Hindlimb muscle (tissue), 1 donor: Measurements from ENCODE around the gene NABP2. TPM values are rescaled to one million over a fixed set of nuclear protein-coding genes. Genes with fewer than 3 reads are reported as not detected.
"Not testable (repeated sequence)": the region's sequence is repeated elsewhere in the genome, so short reads cannot be mapped to it uniquely, and the experiment has no call there.

Source experiments
- DNase-seq: peaks from one replicate; pipeline ENCODE4 v3.0.0-alpha.2; 2013
- polyA plus RNA-seq: library from polyadenylated mRNA; unstranded; fragments of 120-200 nt; gene quantifications from one replicate; pipeline ENCODE4 v1.2.1, GENCODE V29; 2013; ENCODE audit not compliant: insufficient read length

The NABP2 gene
- 17.4 TPM for polyA plus RNA-seq

DNA sequence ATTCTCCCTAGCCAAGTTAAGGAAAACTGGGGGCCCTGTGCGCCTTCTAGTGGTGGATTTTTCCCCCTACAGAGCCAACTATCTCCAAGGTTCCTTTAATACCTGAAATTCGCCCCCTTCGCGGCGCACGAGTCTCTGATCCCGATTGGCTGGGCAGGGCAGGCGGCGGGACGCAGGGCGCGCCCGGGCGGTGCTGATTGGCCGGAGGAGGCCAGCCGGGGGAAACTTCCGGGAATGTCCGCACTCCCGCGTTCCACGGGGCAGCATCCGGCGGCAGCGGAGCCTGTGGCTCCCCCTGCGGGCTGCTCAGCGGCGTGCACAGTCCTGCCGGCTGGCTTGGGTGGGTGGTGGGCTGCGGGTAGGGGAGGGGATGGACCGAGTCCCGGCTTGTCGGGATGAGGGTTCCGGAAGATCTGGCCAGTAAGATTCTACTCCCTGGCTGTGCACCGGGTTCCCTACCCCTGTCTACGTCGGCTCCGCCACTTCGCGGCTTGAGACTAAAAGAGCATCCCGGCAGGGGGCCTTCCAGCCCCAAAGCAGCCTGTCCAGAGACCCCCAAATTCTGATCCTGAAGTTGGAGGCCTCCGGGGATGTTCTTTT is at the start of gene NABP2:
NABP2 (plus strand) TSS at position 241 of the 600 bp plus-strand sequence. CDS start 515 bp downstream, outside the sequence.
- peak; percentile 98 for DNase-seq

GRCh38 chr12:56178347-56178746 is 45.8 kb upstream of the NABP2 start:
- DNase-seq, result no peak

GRCh38 chr12:56186957-56187356 is 37.2 kb upstream of the NABP2 start:
- no peak for DNase-seq

DNA sequence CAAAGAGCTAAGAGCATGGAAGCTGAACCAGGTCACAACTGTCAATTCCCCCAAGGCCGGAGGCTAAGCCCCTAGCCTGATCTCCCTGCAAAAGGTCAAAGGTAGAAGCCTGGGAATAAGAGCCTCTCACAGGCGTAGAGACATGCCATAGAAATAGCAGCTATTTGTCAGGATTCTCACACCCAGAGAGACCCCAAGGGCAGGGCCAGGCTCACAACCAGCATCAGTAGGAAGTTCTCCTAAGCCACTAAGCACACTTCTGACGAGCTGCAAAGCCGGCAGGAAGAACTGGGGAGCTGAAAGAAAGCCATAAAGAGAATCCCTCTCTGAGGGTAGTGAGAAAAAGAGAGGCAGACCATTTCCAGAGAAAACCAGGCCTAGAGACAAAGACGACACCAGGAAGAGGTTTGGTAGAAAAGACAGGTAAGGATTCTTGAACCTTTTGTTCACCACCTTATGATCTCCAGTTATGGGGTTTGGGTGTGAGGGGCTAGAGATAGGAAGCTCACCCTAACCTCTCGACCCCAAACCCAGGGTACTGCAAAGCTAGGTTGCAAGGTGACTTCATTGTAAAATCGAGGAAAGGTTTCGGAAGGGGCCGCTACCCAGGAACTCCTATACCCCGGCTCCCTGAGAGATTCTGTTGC is 35.9 kb upstream of the NABP2 start:
- no peak for DNase-seq

- DNase-seq, result peak; percentile 19
These were observed 35.4 kb upstream of the NABP2 start for GRCh38 chr12:56188778-56189098.

- peak; percentile 91 for DNase-seq
These were observed 34.8 kb upstream of the NABP2 start, which contains the start of gene SMARCC2 for GRCh38 chr12:56189099-56189917. Gene SMARCC2 (minus strand): TSS chr12:56189483. CDS start chr12:56189461, 22 bp downstream.

DNA sequence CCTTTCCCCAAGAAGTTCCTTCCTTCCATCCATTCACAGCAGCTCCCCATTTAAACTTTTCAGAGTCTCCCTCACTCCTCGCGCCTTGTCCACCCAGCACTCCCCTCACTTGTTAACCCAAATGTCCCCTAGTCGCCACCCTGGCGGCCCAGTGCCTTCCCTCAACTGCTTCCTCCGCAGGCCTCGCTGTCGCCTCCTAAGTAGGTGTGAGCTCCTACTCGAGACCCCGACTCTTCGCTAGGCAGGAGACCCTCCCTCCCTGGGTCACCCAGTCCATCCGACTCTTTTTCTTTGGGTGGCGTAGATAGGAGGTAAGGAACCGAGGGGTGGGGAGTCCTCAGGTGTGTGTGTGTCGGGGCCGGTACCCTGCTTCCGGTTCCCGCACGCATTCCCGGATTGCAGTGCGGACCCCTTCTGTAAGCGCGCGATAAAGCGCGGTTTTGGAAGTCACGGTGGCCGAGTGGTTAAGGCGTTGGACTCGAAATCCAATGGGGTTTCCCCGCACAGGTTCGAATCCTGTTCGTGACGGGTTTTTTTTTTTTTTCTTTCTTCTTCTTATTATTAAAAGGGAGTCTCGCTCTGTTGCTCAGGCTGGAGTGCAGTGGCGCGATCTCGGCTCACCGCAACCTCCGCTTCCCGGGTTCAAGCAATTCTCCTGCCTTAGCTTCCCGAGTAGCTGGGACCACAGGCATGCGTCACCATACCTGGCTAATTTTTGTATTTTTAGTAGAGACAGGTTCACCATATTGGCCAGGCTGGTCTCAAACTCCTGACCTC is 34.0 kb upstream of the NABP2 start:
- peak; percentile 93 for DNase-seq

DNA sequence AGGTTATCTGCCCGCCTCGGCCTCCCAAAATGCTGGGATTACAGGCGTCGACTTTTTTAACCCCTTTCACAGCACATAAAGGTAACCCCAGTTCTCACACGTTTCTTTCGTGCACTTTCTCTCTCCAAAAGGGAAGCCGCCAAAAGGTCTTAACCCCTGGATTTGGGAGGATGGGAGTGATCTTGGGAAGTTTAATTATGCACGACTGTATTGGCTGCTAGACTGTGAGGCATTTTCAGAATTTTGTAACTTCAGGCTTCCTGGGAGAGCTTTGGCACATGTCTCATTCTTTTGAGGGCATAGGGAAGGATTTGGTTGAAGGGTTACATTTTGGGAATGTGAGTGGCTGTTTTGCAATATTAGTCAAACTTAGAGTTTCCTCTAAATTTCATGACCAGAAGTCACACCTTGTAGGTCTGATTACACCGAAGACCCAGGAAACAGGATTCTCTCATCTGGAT is 33.4 kb upstream of the NABP2 start:
- no peak for DNase-seq

GRCh38 chr12:56192582-56192981 is 31.6 kb upstream of the NABP2 start:
- no peak for DNase-seq

GRCh38 chr12:56193025-56193578 is 31.0 kb upstream of the NABP2 start:
- DNase-seq, result peak; percentile 78

- not testable (repeated sequence) for DNase-seq
These were observed 27.2 kb upstream of the NABP2 start for GRCh38 chr12:56196818-56197550.

DNA sequence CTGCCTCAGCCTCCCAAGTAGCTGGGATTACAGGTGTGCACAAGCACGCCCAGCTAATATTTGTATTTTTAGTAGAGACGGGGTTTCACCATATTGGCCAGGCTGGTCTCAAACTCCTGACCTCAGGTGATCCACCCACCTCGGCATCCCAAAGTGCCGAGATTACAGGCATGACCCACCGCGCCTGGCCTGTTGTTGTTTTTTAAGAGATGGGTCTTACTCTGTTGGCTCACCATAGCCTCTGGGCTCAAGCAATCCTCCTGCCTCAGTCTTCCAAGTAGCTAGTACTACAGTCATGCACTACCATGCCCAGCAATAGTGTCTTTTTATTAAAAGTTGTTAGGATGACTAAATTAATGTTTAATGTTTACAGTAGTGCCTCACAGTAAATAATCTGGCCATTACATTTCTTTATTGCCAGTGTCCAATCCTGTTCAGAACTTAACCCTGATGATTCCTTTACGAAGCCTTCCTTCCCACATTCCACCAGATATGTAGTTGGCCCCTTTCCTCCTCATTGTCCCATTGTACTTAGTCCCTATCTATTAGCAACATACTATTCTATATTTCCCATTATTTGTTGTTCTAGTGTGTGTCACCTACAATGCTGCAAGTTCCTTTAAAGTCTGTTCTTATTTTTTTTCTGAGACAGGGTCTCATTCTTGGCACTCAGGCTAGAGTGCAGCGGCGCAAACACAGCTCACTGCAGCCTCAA is 26.1 kb upstream of the NABP2 start:
- no peak for DNase-seq

- DNase-seq, result no peak
These were observed 25.3 kb upstream of the NABP2 start for GRCh38 chr12:56198836-56199235.

DNA sequence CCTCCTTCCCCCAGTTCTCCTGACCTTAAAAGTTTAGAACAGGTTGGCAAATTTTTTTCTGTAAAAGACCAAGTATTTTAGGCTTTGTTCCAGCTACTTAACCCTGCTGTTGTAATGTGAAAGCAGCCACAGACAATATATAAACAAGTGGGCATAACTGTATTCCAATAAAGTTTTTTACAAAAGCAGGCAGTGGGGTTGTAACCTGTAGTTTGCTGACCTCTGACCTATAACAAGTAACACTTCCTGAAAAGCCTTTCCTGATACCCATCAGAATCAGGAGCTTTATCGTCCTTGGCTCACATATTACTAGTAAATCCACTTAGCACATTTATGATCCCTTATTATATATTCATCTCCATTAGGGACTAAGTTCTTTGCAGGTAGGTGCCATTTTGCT is 21.8 kb upstream of the NABP2 start:
- no peak for DNase-seq

DNA sequence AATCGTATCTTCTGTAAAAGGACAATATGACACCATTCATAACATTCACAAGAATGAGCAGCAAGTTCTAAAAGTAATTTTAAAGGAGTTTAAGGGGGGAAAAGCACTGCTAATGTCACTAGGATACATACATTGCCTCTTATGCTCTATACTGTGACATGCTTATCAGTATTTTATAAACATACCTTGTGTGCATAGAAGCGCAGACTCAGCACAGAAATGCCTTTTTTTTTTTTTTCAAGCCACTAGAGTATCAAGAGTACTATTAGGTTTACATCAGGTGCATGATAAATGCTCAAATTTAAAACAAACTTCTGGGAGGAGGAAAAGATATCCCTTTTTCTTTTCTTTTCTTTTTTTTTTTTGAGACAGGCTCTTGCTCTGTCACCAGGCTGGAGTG is 21.3 kb upstream of the NABP2 start:
- no peak for DNase-seq

GRCh38 chr12:56204275-56204674 is 19.9 kb upstream of the NABP2 start:
- no peak for DNase-seq

- DNase-seq, result no peak
These were observed 18.7 kb upstream of the NABP2 start for GRCh38 chr12:56205445-56205844.

GRCh38 chr12:56206452-56207166 is 17.5 kb upstream of the NABP2 start:
- peak; percentile 49 for DNase-seq

GRCh38 chr12:56208006-56208405 is 16.1 kb upstream of the NABP2 start:
- DNase-seq, result no peak

- no peak for DNase-seq
These were observed 11.8 kb upstream of the NABP2 start for GRCh38 chr12:56212361-56212760.
